ENCODE measurements around the gene AFG1L. TPM values are rescaled to one million over a fixed set of nuclear protein-coding genes. Genes with fewer than 3 reads are reported as not detected.

The AFG1L gene
- polyA plus RNA-seq, 3 donors = 1.0 to 2.8 (median 1.8) TPM

GRCh38 chr6:108336971-108337370, 42.1 kb downstream of the AFG1L start:
- no peak overlapping the region for H3K27ac ChIP-seq (ENCODE audit: low read depth, low read length)
- WGBS, 3 donors = 84 to 95% (median 93%) methylated on average over 3 of the region's 3 CpGs

GRCh38 chr6:108337721-108338120, 42.9 kb downstream of the AFG1L start:
- WGBS, 3 donors = 75 to 93% (median 84%) methylated on average over 3 of the region's 3 CpGs

GRCh38 chr6:108341372-108341771, 46.5 kb downstream of the AFG1L start:
- H3K27ac ChIP-seq (ENCODE audit: low read depth, low read length) = no peak overlapping the region
- 70 to 94% (median 92%) methylated on average over 2 of the region's 2 CpGs for WGBS, 3 donors

More at GRCh38 chr6:108337721-108338120, 42.9 kb downstream of the AFG1L start:
- no peak overlapping the region for H3K27ac ChIP-seq (ENCODE audit: low read depth, low read length)

GRCh38 chr6:108343894-108344293, 49.0 kb downstream of the AFG1L start:
- WGBS, 3 donors = 97 to 100% (median 99%) methylated on average over 5 of the region's 5 CpGs
- H3K27ac ChIP-seq (ENCODE audit: low read depth, low read length) = no peak overlapping the region

- WGBS, 3 donors = 84 to 93% (median 89%) methylated on average over 5 of the region's 5 CpGs
- H3K27ac ChIP-seq (ENCODE audit: low read depth, low read length) = no peak overlapping the region
Measured at GRCh38 chr6:108348655-108349349, 53.9 kb downstream of the AFG1L start.

GRCh38 chr6:108350528-108350927, 55.7 kb downstream of the AFG1L start:
- no peak overlapping the region for H3K27ac ChIP-seq (ENCODE audit: low read depth, low read length)
- WGBS, 3 donors = 28 to 98% (median 94%) methylated on average over 1 of the region's 1 CpG

GRCh38 chr6:108353853-108354252, 59.0 kb downstream of the AFG1L start:
- WGBS, 3 donors = 77 to 98% (median 96%) methylated on average over 1 of the region's 1 CpG
- no peak overlapping the region for H3K27ac ChIP-seq (ENCODE audit: low read depth, low read length)

DNA sequence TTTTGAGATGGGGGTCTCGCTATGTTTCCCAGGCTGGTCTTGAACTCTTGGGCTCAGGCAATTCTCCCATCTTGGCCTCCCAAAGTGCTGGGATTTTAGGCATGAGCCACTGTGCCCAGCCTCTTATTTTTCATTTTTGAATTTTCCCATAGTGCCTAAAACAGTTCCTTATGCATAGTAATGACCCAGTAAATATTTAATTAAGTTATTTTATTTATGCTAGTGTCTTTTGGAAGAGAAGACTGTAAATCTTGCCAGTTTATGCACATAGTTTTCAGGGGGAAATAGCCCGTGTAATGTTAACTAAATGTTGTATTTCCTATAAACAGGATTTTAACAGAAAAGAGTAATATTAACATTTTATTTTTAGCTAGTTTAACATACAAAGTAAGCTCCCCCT, 60.3 kb downstream of the AFG1L start:
- 99% methylated on average over 2 of the region's 2 CpGs for WGBS, 3 donors
- no peak overlapping the region for H3K27ac ChIP-seq (ENCODE audit: low read depth, low read length)

DNA sequence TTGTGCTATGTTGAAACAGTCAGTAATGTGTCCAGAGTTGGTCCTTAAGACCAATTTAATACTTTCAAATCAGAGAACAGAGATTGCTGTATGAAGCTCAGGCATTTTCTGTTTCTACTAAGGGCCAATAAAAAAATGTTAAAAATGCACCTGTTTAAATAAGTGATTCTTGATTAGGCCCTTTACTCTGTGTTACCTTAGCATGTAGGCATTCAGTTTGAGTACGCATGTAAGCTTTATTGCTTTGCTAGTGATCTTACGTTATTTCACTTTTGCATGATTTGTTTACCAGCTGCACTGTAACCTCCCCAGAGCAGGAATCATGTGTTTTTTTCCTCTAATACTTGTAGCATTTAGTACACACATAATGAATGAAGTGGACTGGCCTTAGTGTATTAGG, 61.0 kb downstream of the AFG1L start:
- H3K27ac ChIP-seq (ENCODE audit: low read depth, low read length) = no peak overlapping the region
- 82 to 98% (median 98%) methylated on average over 2 of the region's 2 CpGs for WGBS, 3 donors

DNA sequence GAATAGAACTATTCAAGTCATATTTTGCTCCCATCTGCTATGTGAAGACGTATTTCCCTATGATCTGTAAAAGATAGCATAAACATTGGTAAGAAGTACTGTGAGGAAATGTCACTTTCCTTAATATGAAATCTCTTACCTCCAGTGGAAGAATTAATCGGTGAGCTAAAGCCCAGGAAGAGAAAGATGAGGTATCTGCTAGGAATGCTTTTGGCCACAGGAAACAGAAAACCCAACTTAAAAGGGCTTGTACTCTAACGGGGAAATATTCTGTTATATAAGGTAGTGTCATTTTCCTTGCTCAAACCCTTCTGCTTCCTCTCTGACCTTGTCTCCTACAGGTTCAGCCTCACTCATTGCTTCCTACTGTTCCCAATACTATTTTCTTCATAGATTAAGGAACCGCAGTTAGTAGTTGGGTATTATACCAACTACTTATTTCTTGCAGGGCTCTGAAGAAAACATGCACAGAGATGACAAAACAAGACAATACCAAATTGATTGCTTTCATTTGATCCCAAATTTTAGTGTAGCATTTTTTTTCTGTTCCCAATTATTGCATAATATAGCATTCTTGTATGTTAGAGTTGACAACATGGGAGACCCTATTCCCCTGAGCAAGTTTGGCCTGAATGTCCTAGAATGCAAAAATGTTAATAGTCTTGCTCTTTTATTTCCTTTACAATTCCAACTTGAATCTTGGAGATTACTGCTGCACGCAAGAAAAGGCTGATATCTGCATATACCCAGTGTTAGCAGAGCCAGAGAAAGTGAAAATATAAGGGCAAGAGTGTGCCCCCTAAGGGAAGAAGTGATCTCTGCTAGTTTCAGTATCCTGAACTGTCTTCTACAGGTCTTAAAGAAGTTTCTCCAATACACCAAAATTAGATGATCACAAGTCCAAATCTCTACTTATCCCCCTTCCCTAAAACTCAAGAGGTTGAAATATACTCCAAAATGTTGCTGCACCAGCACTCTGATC, 65.3 kb downstream of the AFG1L start:
- no peak overlapping the region for H3K27ac ChIP-seq (ENCODE audit: low read depth, low read length)
- WGBS, 3 donors = 64 to 79% (median 71%) methylated on average over 5 of the region's 5 CpGs

DNA sequence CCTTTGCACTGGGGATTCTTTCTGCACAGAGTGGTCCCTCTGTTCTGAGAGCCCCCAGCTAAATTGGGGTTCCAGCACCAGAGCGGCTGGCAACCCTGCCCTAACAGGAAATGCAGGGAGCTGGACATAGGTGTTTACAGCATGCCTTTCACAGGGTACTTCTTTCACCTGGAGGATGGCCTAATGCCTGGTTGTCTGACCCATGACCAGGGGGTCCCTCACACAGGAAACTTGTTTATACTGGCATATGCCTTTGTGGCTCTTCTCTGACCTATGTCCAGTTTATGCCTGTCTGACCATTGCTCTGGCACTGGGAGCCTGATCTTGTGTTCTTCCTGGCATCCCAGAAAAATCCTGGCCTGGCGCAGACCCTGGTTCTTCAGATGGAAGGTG, 66.1 kb downstream of the AFG1L start:
- WGBS, 3 donors = 91 to 98% (median 95%) methylated on average over 2 of the region's 2 CpGs
- H3K27ac ChIP-seq (ENCODE audit: low read depth, low read length) = no peak overlapping the region

GRCh38 chr6:108361312-108361932, 66.6 kb downstream of the AFG1L start:
- no peak overlapping the region for H3K27ac ChIP-seq (ENCODE audit: low read depth, low read length)
- WGBS, 3 donors = 56 to 82% (median 65%) methylated on average over 5 of the region's 5 CpGs

GRCh38 chr6:108362455-108362854, 67.6 kb downstream of the AFG1L start:
- H3K27ac ChIP-seq (ENCODE audit: low read depth, low read length) = no peak overlapping the region
- 79 to 98% (median 82%) methylated on average over 1 of the region's 1 CpG for WGBS, 3 donors

GRCh38 chr6:108363113-108363512, 68.3 kb downstream of the AFG1L start:
- H3K27ac ChIP-seq (ENCODE audit: low read depth, low read length) = no peak overlapping the region
- 59 to 86% (median 83%) methylated on average over 3 of the region's 3 CpGs for WGBS, 3 donors

DNA sequence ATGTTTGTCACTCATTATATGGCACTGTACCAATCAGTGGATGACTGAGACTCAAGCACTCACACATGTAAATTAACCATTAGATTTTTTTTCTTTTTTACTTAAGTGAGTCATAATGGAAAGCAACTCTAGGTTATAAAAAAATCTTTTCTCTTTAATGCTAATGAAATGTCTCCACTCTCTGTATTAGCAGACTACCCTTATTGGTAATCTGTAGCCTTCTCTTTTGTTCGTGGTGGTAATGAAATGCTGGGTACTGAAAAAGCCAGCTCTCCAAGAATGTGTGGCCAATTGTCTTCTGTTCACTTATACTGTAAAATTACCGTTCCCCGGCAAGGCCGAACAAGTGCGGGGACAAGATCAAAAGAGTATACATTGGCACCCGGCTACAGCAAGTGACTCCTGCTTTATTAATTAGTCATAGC, 69.0 kb downstream of the AFG1L start:
- 70 to 94% (median 87%) methylated on average over 6 of the region's 6 CpGs for WGBS, 3 donors

GRCh38 chr6:108364470-108364869, 69.6 kb downstream of the AFG1L start:
- no peak overlapping the region for H3K27ac ChIP-seq (ENCODE audit: low read depth, low read length)
- 77 to 82% (median 80%) methylated on average over 3 of the region's 3 CpGs for WGBS, 3 donors

More for the DNA sequence above, 69.0 kb downstream of the AFG1L start:
- H3K27ac ChIP-seq (ENCODE audit: low read depth, low read length) = no peak overlapping the region

- no peak overlapping the region for H3K27ac ChIP-seq (ENCODE audit: low read depth, low read length)
Measured at GRCh38 chr6:108365478-108365877, 70.6 kb downstream of the AFG1L start.

DNA sequence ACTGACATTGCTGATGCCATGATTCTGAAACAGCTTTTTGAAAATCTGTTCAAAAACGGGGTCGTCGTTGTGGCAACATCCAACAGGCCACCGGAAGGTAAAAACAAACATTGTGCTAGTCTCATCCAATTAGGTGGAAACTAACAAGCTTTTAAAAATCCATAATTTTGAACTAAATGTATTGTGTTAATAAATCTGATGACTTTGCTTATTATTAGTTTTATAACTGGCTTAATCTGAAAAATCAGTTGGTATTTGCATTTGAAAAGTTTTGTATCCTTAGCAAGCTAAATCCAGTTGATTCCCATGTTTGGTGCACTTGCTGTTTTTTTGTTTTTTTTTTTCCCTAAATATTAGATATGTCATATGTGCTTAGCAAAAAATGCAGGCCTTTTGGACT, 71.4 kb downstream of the AFG1L start:
- H3K27ac ChIP-seq (ENCODE audit: low read depth, low read length) = no peak overlapping the region
- 97 to 99% (median 97%) methylated on average over 4 of the region's 4 CpGs for WGBS, 3 donors

- 90 to 97% (median 93%) methylated on average over 3 of the region's 3 CpGs for WGBS, 3 donors
- H3K27ac ChIP-seq (ENCODE audit: low read depth, low read length) = no peak overlapping the region
Measured at GRCh38 chr6:108368431-108369030, 73.7 kb downstream of the AFG1L start.

All from adipose tissue (tissue), 3 donors.